GM23338 (cell line): ENCODE results near the gene PDGFRA. TPM values are rescaled to one million over a fixed set of nuclear protein-coding genes. Genes with fewer than 3 reads are reported as not detected.
A peak's percentile ranks its signal among the peaks of the same experiment; 100 is the strongest.

Experiments
- ATAC-seq: fragments of 200-7000 bp; cut with Tn5 transposase; 3 replicates; pipeline ENCODE4 v1.9.1; 2020
- DNase-seq: peaks from one replicate; pipeline ENCODE4 v3.0.0-alpha.2; 2015; ENCODE audit warnings: low spot score
- H2AFZ ChIP-seq: fragments of 200-600 bp; sonication (generic); 2 replicates; pipeline ENCODE4 v1.8.0; 2016; ENCODE audit warnings: antibody characterized with exemption, mild to moderate bottlenecking, moderate library complexity
- H3F3A ChIP-seq: fragments of 200-600 bp; sonication (generic); replicated peaks from 2 replicates; pipeline ENCODE4 v1.8.0; 2017; ENCODE audit warnings: antibody characterized with exemption, mixed run types, low read depth
- H3K27ac ChIP-seq: fragments of 200-600 bp; sonication (generic); 2 replicates; pipeline ENCODE4 v1.6.1; 2016; ENCODE audit warnings: low read depth
- H3K27me3 ChIP-seq: fragments of 200-600 bp; sonication (generic); 2 replicates; pipeline ENCODE4 v1.8.0; 2016; ENCODE audit warnings: mild to moderate bottlenecking, mixed run types, moderate library complexity; ENCODE audit not compliant: insufficient read depth
- H3K36me3 ChIP-seq: fragments of 200-600 bp; sonication (generic); 2 replicates; pipeline ENCODE4 v1.8.0; 2016; ENCODE audit warnings: mild to moderate bottlenecking; ENCODE audit not compliant: insufficient read depth
- H3K4me1 ChIP-seq: fragments of 200-600 bp; sonication (generic); 2 replicates; pipeline ENCODE4 v1.8.0; 2016; ENCODE audit warnings: mild to moderate bottlenecking, moderate library complexity; ENCODE audit not compliant: insufficient read depth
- H3K4me2 ChIP-seq: fragments of 200-600 bp; sonication (generic); 2 replicates; pipeline ENCODE4 v1.7.1; 2017; ENCODE audit warnings: mixed run types
- H3K4me3 ChIP-seq: fragments of 200-600 bp; sonication (generic); 2 replicates; pipeline ENCODE4 v1.6.1; 2016; ENCODE audit warnings: mixed run types
- H3K79me2 ChIP-seq: fragments of 200-600 bp; sonication (generic); replicated peaks from 2 replicates; pipeline ENCODE4 v1.8.0; 2017; ENCODE audit warnings: mild to moderate bottlenecking; ENCODE audit not compliant: insufficient read depth
- H3K9me2 ChIP-seq: fragments of 200-600 bp; sonication (generic); 2 replicates; pipeline ENCODE4 v1.8.0; 2017; ENCODE audit not compliant: insufficient read depth
- H4K20me1 ChIP-seq: fragments of 200-600 bp; sonication (generic); replicated peaks from 2 replicates; pipeline ENCODE4 v1.8.0; 2017; ENCODE audit warnings: mild to moderate bottlenecking; ENCODE audit not compliant: insufficient read depth
- H3K27ac Mint-ChIP-seq: 2 replicates; pipeline ENCODE4 v1.8.0; 2020; ENCODE audit warnings: inconsistent platforms, mild to moderate bottlenecking, moderate library complexity, mixed read lengths
- H3K27me3 Mint-ChIP-seq: 3 replicates; pipeline ENCODE4 v1.8.0; 2022; ENCODE audit warnings: low read depth, mild to moderate bottlenecking, moderate library complexity, mixed read lengths, inconsistent platforms; ENCODE audit not compliant: insufficient read depth, poor library complexity
- H3K36me3 Mint-ChIP-seq: 3 replicates; pipeline ENCODE4 v1.8.0; 2021; ENCODE audit warnings: low read depth, mild to moderate bottlenecking, inconsistent platforms, moderate library complexity, mixed read lengths
- H3K4me1 Mint-ChIP-seq: 3 replicates; pipeline ENCODE4 v1.8.0; 2020; ENCODE audit warnings: mild to moderate bottlenecking, inconsistent platforms, mixed read lengths
- H3K4me3 Mint-ChIP-seq: 3 replicates; pipeline ENCODE4 v1.8.0; 2021; ENCODE audit warnings: moderate library complexity, mild to moderate bottlenecking, inconsistent platforms, mixed read lengths
- H3K9me3 Mint-ChIP-seq: 3 replicates; pipeline ENCODE4 v1.8.0; 2020; ENCODE audit warnings: moderate library complexity, mild to moderate bottlenecking, inconsistent platforms, mixed read lengths
- CREB1 ChIP-seq: fragments of 250-450 bp; sonication (Bioruptor Pico); IDR thresholded peaks from 2 replicates; pipeline ENCODE4 v1.5.0; 2020; ENCODE audit warnings: low read depth, mild to moderate bottlenecking, moderate library complexity
- CTCF ChIP-seq, 2 experiments: fragments of 200-600 bp in 1 of 2; sonication (generic) in 1 of 2; conservative IDR thresholded peaks; 2 replicates each; pipeline versions ENCODE4 v1.5.1 to v1.6.1; 2016 to 2017; ENCODE audit warnings: antibody characterized with exemption in 2 of 2, low read depth in 2 of 2, mild to moderate bottlenecking in 2 of 2, moderate library complexity in 1 of 2
- EZH2 ChIP-seq: fragments of 200-600 bp; sonication (generic); IDR thresholded peaks from one replicate; pipeline ENCODE4 v1.8.0; 2017; ENCODE audit warnings: antibody characterized with exemption, mild to moderate bottlenecking, low read depth; ENCODE audit not compliant: unreplicated experiment
- EZH2phosphoT487 ChIP-seq: fragments of 200-600 bp; sonication (generic); IDR thresholded peaks from one replicate; pipeline ENCODE4 v1.8.1; 2018; ENCODE audit warnings: antibody characterized with exemption; ENCODE audit not compliant: unreplicated experiment
- NANOG ChIP-seq: IDR thresholded peaks from 2 replicates; pipeline ENCODE4 v1.6.1; 2016; ENCODE audit warnings: antibody characterized with exemption, borderline replicate concordance
- STAT1 ChIP-seq: IDR thresholded peaks from one replicate; pipeline ENCODE4 v1.6.1; 2016; ENCODE audit warnings: antibody characterized with exemption; ENCODE audit not compliant: unreplicated experiment
- ZNF114 ChIP-seq: fragments of 250-450 bp; sonication (Bioruptor Pico); IDR thresholded peaks from 2 replicates; pipeline ENCODE4 v1.5.0; 2020; ENCODE audit warnings: mild to moderate bottlenecking, moderate library complexity
- polyA plus RNA-seq: library from polyadenylated mRNA; unstranded; fragments of >200 nt; fragmentation: Nextera tagmentation; extraction: Ambion mirVana; gene quantifications from 2 replicates; pipeline ENCODE4 v1.2.1, GENCODE V29; 2016
- total RNA-seq: library from RNA; depleted of rRNA; stranded (reverse); fragments of >200 nt; shearing (Covaris generic); gene quantifications from 2 replicates; pipeline ENCODE4 v1.2.3, GENCODE V29; 2014
- TF ChIP-seq, protein P1 (sequence below): IDR thresholded peaks from one replicate; pipeline ENCODE4 v1.6.1; 2018; ENCODE audit warnings: antibody characterized with exemption; ENCODE audit not compliant: unreplicated experiment
- TF ChIP-seq, protein P2 (sequence below): fragments of 250-450 bp; sonication (Bioruptor Pico); IDR thresholded peaks from 2 replicates; pipeline ENCODE4 v1.5.0; 2020; ENCODE audit warnings: mild to moderate bottlenecking, moderate library complexity

PDGFRA gene
- total and polyA plus RNA-seq, 2 experiments from 2014 or later, result 8.0 to 10.8 TPM

DNA sequence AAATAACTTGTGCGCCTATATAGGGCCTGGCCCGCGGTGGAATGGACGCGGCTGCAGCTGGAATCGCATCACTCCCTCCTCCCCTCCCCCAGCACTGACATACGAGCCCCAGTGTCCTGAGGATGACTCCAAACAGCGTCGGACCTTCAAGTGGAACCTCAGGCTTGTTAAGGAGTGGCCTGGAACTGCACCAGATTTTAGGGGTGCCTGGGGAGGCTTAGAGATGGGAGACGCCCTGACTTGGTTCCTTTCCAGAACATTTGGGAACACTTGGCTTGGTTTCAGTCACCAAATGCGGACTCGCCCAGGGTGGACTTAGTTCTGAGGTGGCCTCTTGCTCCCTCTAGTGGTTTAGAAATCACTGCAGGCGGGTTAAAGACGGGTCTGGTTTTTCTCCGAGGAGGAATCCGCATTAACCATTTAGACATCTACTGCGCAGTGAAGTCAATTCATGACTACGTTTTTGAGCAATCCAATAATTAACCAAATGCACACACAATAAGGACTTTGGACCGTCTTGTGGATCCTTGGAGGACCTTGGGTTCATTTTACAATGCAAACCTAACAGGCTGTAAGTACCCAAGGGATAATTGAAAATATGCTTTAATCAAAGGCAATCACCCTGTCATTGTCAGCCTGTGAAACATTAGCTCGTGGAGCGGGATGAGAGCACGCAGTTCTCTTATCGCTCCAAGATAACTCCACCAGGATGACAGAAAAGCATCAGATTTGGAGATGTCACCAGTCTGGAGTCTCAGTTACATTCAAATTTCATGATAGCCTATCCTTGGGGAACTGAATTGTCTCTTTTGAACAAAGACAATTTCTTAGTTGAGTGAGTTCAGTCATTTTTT lies 11.2 kb upstream of the PDGFRA start:
- ATAC-seq (peak; percentile 94), DNase-seq (peak; percentile 93)
- H3K36me3 ChIP-seq, result no peaks in the 10 kb centered on the region
- peak overlapping the region; percentile 71 for H3K4me2 ChIP-seq
- peaks cover 3% of the 10 kb centered on the region; the same call in 1 of the 3 replicates for H3K4me1 Mint-ChIP-seq
- H3K36me3 Mint-ChIP-seq, result no peaks in the 10 kb centered on the region
- H3K4me1 ChIP-seq, result no peaks in the 10 kb centered on the region
- no peak overlapping the region for H3K27ac ChIP-seq
- no peaks in the 10 kb centered on the region for H3K79me2 ChIP-seq
- H3K27me3 Mint-ChIP-seq, result peaks cover 40% of the 10 kb centered on the region
- TF ChIP-seq ZNF114 (CRISPR knock-in tag) (no peak), CTCF (conservative IDR thresholded peaks at IDR 0.05; ENCODE audit: low read depth in 2 of 2) (peak; percentile 85 to 96), EZH2 (peak; percentile 34)
- H2AFZ ChIP-seq, result peak overlapping the region; percentile 64
- peak overlapping the region; percentile 54 for H3K4me3 ChIP-seq
- no peak overlapping the region for H3K27ac Mint-ChIP-seq
- 0 out of 2 replicates have a peak, but pooled peaks cover 5% of the 10 kb centered on the region for H3K9me2 ChIP-seq
- peak overlapping the region; percentile 68 for H3K4me3 Mint-ChIP-seq
- H4K20me1 ChIP-seq, result no peaks in the 10 kb centered on the region
- 0 out of 3 replicates have a peak, but pooled peaks cover under 1% of the 10 kb centered on the region for H3K9me3 Mint-ChIP-seq
- peaks cover 62% of the 10 kb centered on the region for H3K27me3 ChIP-seq
- H3F3A ChIP-seq, result no peaks in the 10 kb centered on the region

- H3K79me2 ChIP-seq, result no peaks in the 10 kb centered on the region
- Mint-ChIP-seq H3K36me3 (no peaks in the 10 kb centered on the region), H3K27ac (no peak overlapping the region), H3K4me1 (peaks cover 3% of the 10 kb centered on the region; the same call in 1 of the 3 replicates), H3K9me3 (no peaks in the 10 kb centered on the region), H3K4me3 (no peak overlapping the region), H3K27me3 (peaks cover 48% of the 10 kb centered on the region)
- no peaks in the 10 kb centered on the region for H3F3A ChIP-seq
- H3K27me3 ChIP-seq, result peaks cover 71% of the 10 kb centered on the region
- no peak overlapping the region for H2AFZ ChIP-seq
- ATAC-seq, result no peak
- no peak overlapping the region for H3K4me2 ChIP-seq
- H4K20me1 ChIP-seq, result no peaks in the 10 kb centered on the region
- no peaks in the 10 kb centered on the region for H3K36me3 ChIP-seq
- no peak overlapping the region for H3K4me3 ChIP-seq
- DNase-seq, result no peak
- H3K9me2 ChIP-seq, result 0 out of 2 replicates have a peak, but pooled peaks cover 1% of the 10 kb centered on the region
- H3K4me1 ChIP-seq, result no peaks in the 10 kb centered on the region
- no peak overlapping the region for H3K27ac ChIP-seq
- TF ChIP-seq STAT1 (no peak), NANOG (no peak), CREB1 (CRISPR knock-in tag) (no peak), EZH2phosphoT487 (no peak)
- TF ChIP-seq, protein P1, sequence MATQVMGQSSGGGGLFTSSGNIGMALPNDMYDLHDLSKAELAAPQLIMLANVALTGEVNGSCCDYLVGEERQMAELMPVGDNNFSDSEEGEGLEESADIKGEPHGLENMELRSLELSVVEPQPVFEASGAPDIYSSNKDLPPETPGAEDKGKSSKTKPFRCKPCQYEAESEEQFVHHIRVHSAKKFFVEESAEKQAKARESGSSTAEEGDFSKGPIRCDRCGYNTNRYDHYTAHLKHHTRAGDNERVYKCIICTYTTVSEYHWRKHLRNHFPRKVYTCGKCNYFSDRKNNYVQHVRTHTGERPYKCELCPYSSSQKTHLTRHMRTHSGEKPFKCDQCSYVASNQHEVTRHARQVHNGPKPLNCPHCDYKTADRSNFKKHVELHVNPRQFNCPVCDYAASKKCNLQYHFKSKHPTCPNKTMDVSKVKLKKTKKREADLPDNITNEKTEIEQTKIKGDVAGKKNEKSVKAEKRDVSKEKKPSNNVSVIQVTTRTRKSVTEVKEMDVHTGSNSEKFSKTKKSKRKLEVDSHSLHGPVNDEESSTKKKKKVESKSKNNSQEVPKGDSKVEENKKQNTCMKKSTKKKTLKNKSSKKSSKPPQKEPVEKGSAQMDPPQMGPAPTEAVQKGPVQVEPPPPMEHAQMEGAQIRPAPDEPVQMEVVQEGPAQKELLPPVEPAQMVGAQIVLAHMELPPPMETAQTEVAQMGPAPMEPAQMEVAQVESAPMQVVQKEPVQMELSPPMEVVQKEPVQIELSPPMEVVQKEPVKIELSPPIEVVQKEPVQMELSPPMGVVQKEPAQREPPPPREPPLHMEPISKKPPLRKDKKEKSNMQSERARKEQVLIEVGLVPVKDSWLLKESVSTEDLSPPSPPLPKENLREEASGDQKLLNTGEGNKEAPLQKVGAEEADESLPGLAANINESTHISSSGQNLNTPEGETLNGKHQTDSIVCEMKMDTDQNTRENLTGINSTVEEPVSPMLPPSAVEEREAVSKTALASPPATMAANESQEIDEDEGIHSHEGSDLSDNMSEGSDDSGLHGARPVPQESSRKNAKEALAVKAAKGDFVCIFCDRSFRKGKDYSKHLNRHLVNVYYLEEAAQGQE, result no peak
- TF ChIP-seq, protein P2, sequence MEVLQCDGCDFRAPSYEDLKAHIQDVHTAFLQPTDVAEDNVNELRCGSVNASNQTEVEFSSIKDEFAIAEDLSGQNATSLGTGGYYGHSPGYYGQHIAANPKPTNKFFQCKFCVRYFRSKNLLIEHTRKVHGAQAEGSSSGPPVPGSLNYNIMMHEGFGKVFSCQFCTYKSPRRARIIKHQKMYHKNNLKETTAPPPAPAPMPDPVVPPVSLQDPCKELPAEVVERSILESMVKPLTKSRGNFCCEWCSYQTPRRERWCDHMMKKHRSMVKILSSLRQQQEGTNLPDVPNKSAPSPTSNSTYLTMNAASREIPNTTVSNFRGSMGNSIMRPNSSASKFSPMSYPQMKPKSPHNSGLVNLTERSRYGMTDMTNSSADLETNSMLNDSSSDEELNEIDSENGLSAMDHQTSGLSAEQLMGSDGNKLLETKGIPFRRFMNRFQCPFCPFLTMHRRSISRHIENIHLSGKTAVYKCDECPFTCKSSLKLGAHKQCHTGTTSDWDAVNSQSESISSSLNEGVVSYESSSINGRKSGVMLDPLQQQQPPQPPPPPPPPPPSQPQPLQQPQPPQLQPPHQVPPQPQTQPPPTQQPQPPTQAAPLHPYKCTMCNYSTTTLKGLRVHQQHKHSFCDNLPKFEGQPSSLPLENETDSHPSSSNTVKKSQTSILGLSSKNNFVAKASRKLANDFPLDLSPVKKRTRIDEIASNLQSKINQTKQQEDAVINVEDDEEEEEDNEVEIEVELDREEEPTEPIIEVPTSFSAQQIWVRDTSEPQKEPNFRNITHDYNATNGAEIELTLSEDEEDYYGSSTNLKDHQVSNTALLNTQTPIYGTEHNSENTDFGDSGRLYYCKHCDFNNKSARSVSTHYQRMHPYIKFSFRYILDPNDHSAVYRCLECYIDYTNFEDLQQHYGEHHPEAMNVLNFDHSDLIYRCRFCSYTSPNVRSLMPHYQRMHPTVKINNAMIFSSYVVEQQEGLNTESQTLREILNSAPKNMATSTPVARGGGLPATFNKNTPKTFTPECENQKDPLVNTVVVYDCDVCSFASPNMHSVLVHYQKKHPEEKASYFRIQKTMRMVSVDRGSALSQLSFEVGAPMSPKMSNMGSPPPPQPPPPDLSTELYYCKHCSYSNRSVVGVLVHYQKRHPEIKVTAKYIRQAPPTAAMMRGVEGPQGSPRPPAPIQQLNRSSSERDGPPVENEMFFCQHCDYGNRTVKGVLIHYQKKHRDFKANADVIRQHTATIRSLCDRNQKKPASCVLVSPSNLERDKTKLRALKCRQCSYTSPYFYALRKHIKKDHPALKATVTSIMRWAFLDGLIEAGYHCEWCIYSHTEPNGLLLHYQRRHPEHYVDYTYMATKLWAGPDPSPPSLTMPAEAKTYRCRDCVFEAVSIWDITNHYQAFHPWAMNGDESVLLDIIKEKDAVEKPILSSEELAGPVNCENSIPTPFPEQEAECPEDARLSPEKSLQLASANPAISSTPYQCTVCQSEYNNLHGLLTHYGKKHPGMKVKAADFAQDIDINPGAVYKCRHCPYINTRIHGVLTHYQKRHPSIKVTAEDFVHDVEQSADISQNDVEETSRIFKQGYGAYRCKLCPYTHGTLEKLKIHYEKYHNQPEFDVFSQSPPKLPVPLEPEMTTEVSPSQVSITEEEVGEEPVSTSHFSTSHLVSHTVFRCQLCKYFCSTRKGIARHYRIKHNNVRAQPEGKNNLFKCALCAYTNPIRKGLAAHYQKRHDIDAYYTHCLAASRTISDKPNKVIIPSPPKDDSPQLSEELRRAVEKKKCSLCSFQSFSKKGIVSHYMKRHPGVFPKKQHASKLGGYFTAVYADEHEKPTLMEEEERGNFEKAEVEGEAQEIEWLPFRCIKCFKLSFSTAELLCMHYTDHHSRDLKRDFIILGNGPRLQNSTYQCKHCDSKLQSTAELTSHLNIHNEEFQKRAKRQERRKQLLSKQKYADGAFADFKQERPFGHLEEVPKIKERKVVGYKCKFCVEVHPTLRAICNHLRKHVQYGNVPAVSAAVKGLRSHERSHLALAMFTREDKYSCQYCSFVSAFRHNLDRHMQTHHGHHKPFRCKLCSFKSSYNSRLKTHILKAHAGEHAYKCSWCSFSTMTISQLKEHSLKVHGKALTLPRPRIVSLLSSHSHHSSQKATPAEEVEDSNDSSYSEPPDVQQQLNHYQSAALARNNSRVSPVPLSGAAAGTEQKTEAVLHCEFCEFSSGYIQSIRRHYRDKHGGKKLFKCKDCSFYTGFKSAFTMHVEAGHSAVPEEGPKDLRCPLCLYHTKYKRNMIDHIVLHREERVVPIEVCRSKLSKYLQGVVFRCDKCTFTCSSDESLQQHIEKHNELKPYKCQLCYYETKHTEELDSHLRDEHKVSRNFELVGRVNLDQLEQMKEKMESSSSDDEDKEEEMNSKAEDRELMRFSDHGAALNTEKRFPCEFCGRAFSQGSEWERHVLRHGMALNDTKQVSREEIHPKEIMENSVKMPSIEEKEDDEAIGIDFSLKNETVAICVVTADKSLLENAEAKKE (CRISPR knock-in tag), result no peak
Measured at GRCh38 chr4:54218736-54219135, 10.4 kb upstream of the PDGFRA start.
